ENCODE results near the gene NBEA.

NBEA gene

GRCh38 chr13:35573639-35574038 is 631.6 kb downstream of the NBEA start:
- DNase-seq (ENCODE audit: low read depth in 3 of 3) = no peak

- no peak for DNase-seq (ENCODE audit: low read depth in 3 of 3)
Measured at GRCh38 chr13:35592457-35592856, 650.4 kb downstream of the NBEA start.

GRCh38 chr13:35593651-35594050 is 651.6 kb downstream of the NBEA start:
- no peak for DNase-seq (ENCODE audit: low read depth in 3 of 3)

- DNase-seq (ENCODE audit: low read depth in 3 of 3) = no peak
Measured at GRCh38 chr13:35594096-35594495, 652.0 kb downstream of the NBEA start.

GRCh38 chr13:35595181-35595580 is 653.1 kb downstream of the NBEA start:
- no peak for DNase-seq (ENCODE audit: low read depth in 3 of 3)

GRCh38 chr13:35596321-35597030 is 654.4 kb downstream of the NBEA start:
- DNase-seq (ENCODE audit: low read depth in 3 of 3) = no peak

- DNase-seq (ENCODE audit: low read depth in 3 of 3) = no peak
Measured at GRCh38 chr13:35597451-35597850, 655.4 kb downstream of the NBEA start.

- no peak for DNase-seq (ENCODE audit: low read depth in 3 of 3)
Measured at GRCh38 chr13:35598233-35598632, 656.2 kb downstream of the NBEA start.

- DNase-seq (ENCODE audit: low read depth in 3 of 3) = no peak
Measured at GRCh38 chr13:35598790-35599369, 656.8 kb downstream of the NBEA start.

GRCh38 chr13:35599384-35599783 is 657.3 kb downstream of the NBEA start:
- no peak for DNase-seq (ENCODE audit: low read depth in 3 of 3)

GRCh38 chr13:35600137-35600536 is 658.1 kb downstream of the NBEA start:
- no peak for DNase-seq (ENCODE audit: low read depth in 3 of 3)

- no peak for DNase-seq (ENCODE audit: low read depth in 3 of 3)
Measured at GRCh38 chr13:35603593-35604285, 661.7 kb downstream of the NBEA start.

GRCh38 chr13:35614666-35615065 is 672.6 kb downstream of the NBEA start:
- no peak for DNase-seq (ENCODE audit: low read depth in 3 of 3)

- DNase-seq (ENCODE audit: low read depth in 3 of 3) = no peak
Measured at GRCh38 chr13:35617420-35617819, 675.4 kb downstream of the NBEA start.

GRCh38 chr13:35618565-35619083 is 676.6 kb downstream of the NBEA start:
- DNase-seq (ENCODE audit: low read depth in 3 of 3) = no peak

- no peak for DNase-seq (ENCODE audit: low read depth in 3 of 3)
Measured at GRCh38 chr13:35621989-35622388, 679.9 kb downstream of the NBEA start.

- DNase-seq (ENCODE audit: low read depth in 3 of 3) = no peak
Measured at GRCh38 chr13:35629026-35629425, 687.0 kb downstream of the NBEA start.

GRCh38 chr13:35630551-35631275 is 688.6 kb downstream of the NBEA start:
- DNase-seq (ENCODE audit: low read depth in 3 of 3) = no peak

- DNase-seq (ENCODE audit: low read depth in 3 of 3) = no peak
Measured at GRCh38 chr13:35631666-35632065, 689.6 kb downstream of the NBEA start.

- DNase-seq (ENCODE audit: low read depth in 3 of 3) = no peak
Measured at GRCh38 chr13:35643625-35644024, 701.6 kb downstream of the NBEA start.

- no peak for DNase-seq (ENCODE audit: low read depth in 3 of 3)
Measured at GRCh38 chr13:35646056-35646774, 704.1 kb downstream of the NBEA start.

GRCh38 chr13:35648201-35648600 is 706.1 kb downstream of the NBEA start:
- no peak for DNase-seq (ENCODE audit: low read depth in 3 of 3)
